Skeletal muscle tissue (tissue), 4 donors: ENCODE measurements around the gene SCP2D1. TPM values are rescaled to one million over a fixed set of nuclear protein-coding genes. Genes with fewer than 3 reads are reported as not detected.

Source experiments
- H3K27ac ChIP-seq: one replicate; pipeline ENCODE4 v1.7.0; 2013; ENCODE audit warnings: mild to moderate bottlenecking, low read depth, low read length, inconsistent platforms
- H3K27me3 ChIP-seq, 3 donors: one replicate each; pipeline ENCODE4 v1.7.0; 2013; ENCODE audit warnings: low read length in 3 of 3; ENCODE audit not compliant: control insufficient read depth in 3 of 3, insufficient read depth in 3 of 3
- H3K36me3 ChIP-seq, 3 donors: one replicate each; pipeline ENCODE4 v1.7.0; 2013; ENCODE audit warnings: low read length in 3 of 3; ENCODE audit not compliant: control insufficient read depth in 3 of 3, insufficient read depth in 3 of 3
- H3K4me1 ChIP-seq, 3 donors: one replicate each; pipeline ENCODE4 v1.7.0; 2013; ENCODE audit warnings: low read length in 3 of 3, mild to moderate bottlenecking in 3 of 3; ENCODE audit not compliant: control insufficient read depth in 3 of 3, insufficient read depth in 3 of 3
- H3K4me3 ChIP-seq, 3 donors: one replicate each; pipeline ENCODE4 v1.7.0; 2013; ENCODE audit warnings: low read length in 3 of 3
- H3K9ac ChIP-seq, 3 donors: one replicate each; pipeline ENCODE4 v1.7.0; 2013; ENCODE audit warnings: low read length in 3 of 3, mild to moderate bottlenecking in 3 of 3, moderate library complexity in 2 of 3, low read depth in 1 of 3
- H3K9me3 ChIP-seq, 3 donors: one replicate each; pipeline ENCODE4 v1.7.0; 2013; ENCODE audit warnings: low read length in 3 of 3; ENCODE audit not compliant: control insufficient read depth in 3 of 3
- total RNA-seq: library from RNA; depleted of rRNA; stranded (reverse); fragments of >200 nt; gene quantifications from one replicate; pipeline ENCODE4 v1.2.3, GENCODE V29; 2014
- donor health status: Osteomylitis.

The SCP2D1 gene
- total RNA-seq, 1 donor from 2014 or later = not detected

DNA sequence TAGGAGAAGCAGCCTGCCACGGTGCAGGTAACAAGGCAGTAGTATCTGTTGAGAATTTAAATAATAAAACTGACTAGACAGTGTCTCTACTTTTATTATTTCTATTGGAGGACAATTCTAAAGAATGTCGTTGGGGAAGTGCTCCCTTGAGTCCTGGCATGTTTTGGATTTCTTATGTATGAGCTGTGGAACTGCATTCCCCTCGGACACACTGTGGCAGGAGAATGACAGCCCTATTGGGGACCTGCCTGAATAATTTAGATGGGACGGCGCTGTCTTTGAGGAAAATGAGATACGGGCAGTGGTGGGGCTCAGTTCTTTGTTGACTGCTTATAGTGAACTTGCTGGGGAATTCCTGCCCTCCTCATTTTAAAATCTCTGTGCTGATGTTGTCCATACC, 2.4 kb upstream of the SCP2D1 start:
- Histone ChIP-seq H3K27ac (no peak overlapping the region), H3K9ac (no peak overlapping the region), H3K4me1 (no peaks in the 10 kb centered on the region), H3K9me3 (no peaks in the 10 kb centered on the region), H3K4me3 (no peak overlapping the region), H3K36me3 (no peaks in the 10 kb centered on the region), H3K27me3 (no peaks in the 10 kb centered on the region)

DNA sequence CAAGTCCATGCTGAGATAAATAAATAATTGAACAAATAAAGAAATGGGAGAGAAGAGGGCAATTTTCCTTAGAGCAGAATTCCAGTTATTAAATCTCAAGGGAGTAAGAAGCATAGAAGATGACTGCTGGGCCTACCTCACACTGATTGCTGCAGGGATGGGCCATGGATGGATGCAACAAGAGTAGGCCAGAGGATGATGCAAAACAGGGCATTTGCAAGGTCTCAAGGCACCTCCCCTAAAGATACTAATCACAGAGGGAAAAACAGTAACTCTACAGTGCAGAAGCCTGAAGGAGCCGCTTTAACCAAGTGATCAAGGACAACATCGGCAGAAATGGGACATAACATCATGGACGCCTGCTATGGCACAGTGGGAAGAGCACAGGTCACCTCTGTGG, 1.7 kb upstream of the SCP2D1 start:
- H3K27me3 ChIP-seq = no peaks in the 10 kb centered on the region
- H3K36me3 ChIP-seq = no peaks in the 10 kb centered on the region
- no peaks in the 10 kb centered on the region for H3K4me1 ChIP-seq
- no peaks in the 10 kb centered on the region for H3K9me3 ChIP-seq
- H3K9ac ChIP-seq = no peak overlapping the region
- no peak overlapping the region for H3K27ac ChIP-seq
- H3K4me3 ChIP-seq = no peak overlapping the region

DNA sequence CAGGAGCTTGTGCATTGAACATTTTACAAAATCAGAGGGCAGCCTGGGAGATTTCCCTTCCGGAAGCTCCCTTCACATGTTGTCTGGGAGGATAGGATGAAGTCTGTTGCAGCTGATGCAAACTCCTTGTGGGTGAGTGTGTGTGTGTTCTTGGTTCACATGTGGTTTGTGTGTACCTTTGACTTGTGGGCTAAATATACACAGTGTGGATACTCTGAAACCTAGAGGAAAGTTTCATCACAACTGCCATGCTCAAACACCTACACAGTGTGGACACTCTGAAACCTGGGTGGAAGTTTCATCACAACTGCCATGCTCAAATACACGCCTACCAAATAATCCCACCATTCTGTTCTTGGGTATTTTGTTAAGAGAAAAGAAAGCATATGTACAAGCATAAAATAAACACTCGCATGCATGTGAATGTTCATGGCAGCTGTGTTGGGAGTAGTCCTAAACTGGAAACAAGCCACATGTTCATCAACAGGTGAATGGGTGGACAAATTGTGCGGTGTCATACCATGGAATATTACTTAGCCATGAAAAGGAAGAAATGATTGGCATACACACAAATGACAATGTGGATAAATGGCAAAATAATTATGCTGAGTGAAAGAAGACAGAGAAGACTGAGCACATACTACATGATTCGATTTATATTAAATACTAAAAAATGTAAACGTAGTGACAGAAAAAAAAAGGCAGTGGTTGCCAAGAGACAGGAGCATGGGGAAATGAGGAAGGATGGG, 1.8 kb downstream of the SCP2D1 start:
- no peak overlapping the region for H3K27ac ChIP-seq
- no peak overlapping the region for H3K4me3 ChIP-seq
- no peaks in the 10 kb centered on the region for H3K36me3 ChIP-seq
- H3K9ac ChIP-seq = no peak overlapping the region
- no peaks in the 10 kb centered on the region for H3K4me1 ChIP-seq
- peaks cover 0 to 2% (median 0%) of the 10 kb centered on the region in 3 donors for H3K9me3 ChIP-seq
- no peaks in the 10 kb centered on the region for H3K27me3 ChIP-seq

DNA sequence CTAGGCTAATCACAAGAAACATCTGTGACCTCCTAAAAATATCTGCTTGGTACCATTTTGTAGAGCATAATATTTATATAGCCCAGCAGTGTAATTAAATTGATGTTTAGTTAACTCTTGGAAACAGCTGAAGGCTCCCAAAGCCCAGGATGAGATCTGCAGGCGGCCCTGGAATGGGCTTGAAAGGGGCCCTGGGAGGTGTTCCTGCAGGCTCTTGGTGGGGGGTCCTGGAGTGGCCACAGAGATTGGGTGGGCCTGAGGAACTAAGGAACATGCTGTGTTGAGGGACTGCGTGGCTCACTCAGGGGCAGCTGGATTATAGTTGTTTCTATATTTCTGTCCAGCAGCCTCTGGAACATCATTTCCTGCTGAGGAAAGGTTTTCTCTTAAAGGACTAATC, 9.2 kb downstream of the SCP2D1 start:
- H3K27me3 ChIP-seq = no peaks in the 10 kb centered on the region
- H3K9ac ChIP-seq = no peak overlapping the region
- H3K27ac ChIP-seq = no peak overlapping the region
- no peaks in the 10 kb centered on the region for H3K36me3 ChIP-seq
- H3K4me1 ChIP-seq = no peaks in the 10 kb centered on the region
- no peak overlapping the region for H3K4me3 ChIP-seq
- H3K9me3 ChIP-seq = peaks cover 0 to 2% (median 0%) of the 10 kb centered on the region in 3 donors

DNA sequence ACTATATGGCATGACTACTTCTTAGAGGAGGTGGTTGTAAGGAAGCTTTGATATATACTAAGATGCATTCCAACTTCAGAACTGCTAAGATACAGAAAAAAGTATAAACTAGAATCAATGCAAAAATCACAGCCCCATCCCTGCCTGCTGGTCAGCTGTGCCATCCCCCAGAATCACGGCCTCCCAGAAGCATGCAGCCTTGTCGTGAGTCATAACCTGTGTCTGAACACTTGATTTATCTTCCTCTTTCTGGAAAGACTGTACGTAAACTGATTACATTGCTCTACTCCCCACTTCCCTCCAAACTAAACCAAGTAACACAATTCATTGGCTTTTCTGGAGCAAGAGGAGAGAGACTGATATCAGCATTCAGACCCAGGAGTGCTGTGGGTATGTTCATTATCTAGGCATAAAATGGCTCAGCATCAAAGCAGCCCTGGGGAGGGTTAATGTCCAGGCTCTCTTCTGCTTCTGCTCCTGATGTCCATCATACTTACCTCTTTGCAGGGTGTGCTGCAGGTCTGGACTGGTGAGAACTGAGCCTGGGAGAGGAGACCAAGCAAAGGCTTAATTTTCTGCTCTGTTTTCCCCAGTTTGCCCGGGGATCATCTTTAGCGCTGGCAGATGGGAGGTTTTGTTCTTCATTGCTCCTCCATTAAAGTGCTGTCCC, 18.4 kb downstream of the SCP2D1 start:
- H3K9me3 ChIP-seq = no peaks in the 10 kb centered on the region
- H3K4me1 ChIP-seq = no peaks in the 10 kb centered on the region
- no peak overlapping the region for H3K27ac ChIP-seq
- no peaks in the 10 kb centered on the region for H3K36me3 ChIP-seq
- H3K9ac ChIP-seq = no peak overlapping the region
- no peak overlapping the region for H3K4me3 ChIP-seq
- H3K27me3 ChIP-seq = no peaks in the 10 kb centered on the region

DNA sequence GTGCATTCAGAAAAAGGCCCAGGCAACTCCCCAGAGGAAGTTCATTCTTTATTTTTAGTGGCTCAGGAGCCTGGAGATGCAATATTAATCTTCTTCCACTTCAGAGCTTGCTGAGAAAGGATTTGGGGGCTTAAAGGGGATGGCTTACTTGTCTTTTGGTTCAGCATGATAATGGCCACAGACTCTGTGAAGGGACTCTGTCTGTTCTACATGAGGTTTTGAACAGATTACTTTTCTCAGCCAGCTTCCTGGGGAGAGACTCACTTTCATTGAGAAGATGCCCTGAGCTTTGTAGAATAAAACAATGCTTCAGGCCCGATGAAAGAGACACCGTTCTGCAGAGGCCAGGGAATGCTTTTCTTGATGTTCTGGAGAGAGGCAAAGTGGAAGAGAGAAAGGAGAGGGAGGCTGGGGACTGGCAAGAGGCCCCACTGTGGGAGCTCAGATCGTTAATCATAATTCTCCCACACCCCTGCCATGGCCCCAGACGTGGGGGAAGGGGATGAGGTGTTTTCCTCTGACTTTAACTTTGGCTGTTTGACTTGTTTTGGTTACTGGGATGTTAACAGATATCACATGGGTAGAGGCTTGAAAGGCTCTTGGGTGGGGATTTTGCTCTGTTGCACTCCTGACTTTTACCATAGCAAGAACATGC, 19.1 kb downstream of the SCP2D1 start:
- Histone ChIP-seq H3K4me1 (no peaks in the 10 kb centered on the region), H3K4me3 (no peak overlapping the region), H3K9me3 (no peaks in the 10 kb centered on the region), H3K36me3 (no peaks in the 10 kb centered on the region), H3K9ac (no peak overlapping the region), H3K27me3 (no peaks in the 10 kb centered on the region), H3K27ac (no peak overlapping the region)

DNA sequence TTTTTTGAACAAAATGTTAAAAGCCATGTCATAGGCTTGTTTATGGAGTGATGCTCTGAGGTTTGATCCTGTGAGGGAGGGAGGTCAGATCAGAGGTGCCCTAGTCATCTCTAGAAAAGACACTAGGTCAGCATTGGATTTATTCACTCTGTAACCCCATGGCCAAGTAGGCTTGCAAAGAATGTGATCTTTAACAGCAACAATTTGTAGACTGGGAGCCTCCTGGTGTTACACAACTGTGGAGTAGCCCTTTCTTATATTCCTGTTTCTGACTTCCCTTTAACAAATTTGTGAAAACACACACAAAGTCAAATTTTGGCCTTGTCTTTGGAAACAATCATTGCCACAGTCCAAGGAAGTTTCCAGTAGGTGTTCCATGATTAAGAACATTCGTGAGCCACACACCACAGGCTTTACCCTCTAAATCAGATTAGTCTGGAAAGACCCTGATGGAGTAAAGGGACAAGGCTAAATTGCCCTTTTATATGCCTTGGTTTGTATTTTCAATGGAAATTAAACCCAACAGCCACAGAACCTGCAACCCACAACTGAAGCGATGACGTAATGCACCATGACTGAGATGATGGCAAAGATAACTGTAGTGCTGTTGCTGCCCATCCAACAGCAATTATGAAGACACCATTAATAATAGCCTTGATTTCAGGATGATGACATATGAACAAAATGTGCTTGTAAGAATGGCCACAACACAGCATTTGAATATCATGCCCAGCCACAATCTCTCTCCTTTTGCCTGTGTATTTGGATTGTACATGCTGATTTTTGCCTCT, 22.1 kb downstream of the SCP2D1 start:
- no peak overlapping the region for H3K4me3 ChIP-seq
- H3K27ac ChIP-seq = no peak overlapping the region
- no peaks in the 10 kb centered on the region for H3K27me3 ChIP-seq
- no peaks in the 10 kb centered on the region for H3K36me3 ChIP-seq
- no peaks in the 10 kb centered on the region for H3K4me1 ChIP-seq
- H3K9me3 ChIP-seq = peaks cover 0 to 2% (median 0%) of the 10 kb centered on the region in 3 donors
- no peak overlapping the region for H3K9ac ChIP-seq

DNA sequence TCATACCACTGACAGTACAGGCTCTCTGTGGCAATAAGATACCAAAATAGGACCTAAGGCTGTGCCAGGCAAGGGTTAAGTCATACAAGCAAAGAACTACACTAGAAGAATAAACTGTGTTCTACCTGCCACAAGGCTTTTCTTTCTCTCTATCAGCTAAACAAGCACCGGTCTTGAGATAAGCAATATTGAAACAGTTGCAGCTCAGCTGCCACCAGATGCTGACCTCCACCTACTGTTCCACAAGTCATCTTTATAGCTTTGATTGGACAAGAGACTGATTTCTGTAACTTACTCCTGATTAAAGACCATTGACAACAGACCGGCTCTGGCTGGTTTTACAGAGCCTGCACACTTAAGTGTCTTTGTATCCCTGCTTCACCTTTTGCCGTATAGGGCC, 24.1 kb downstream of the SCP2D1 start:
- Histone ChIP-seq H3K27me3 (no peaks in the 10 kb centered on the region), H3K4me3 (no peak overlapping the region), H3K27ac (no peak overlapping the region), H3K9ac (no peak overlapping the region), H3K4me1 (no peaks in the 10 kb centered on the region), H3K9me3 (peaks cover 0 to 2% (median 0%) of the 10 kb centered on the region in 3 donors), H3K36me3 (no peaks in the 10 kb centered on the region)

DNA sequence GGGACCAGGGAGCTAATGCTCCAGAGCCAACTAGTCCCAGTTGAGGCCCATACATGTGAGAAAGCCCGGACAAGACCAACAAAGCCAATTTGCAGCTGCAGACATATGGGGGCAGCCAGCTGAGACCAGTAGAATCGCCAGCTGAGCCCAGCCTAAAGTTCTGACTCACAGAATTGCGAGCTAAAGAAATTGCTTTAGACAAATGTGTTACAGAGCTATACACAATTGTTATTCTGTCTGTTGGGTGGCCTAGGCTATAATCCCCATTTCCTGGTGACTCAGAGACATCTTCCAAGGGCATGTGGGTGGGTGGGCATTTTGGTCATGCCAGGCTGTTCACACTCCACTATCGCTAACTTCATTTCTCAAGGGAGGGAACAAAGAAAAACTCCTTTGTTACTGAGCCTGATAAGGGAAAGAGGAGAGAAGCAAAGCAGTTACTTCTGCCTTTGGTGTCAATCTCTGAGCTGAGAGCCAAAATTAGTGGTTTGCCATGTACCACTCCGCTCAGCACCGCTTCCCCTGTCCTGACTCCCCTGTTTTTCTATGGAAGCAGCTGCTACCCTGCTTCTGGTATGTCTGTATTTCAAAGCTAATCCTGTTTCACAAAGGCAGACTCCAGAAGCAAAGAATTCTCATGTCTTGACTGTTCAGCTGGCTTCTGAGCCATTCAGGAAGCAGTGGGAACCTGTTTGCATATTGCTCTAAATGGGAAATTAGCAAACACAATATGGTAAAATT, 26.1 kb downstream of the SCP2D1 start:
- Histone ChIP-seq H3K27ac (no peak overlapping the region), H3K4me1 (no peaks in the 10 kb centered on the region), H3K9ac (no peak overlapping the region), H3K4me3 (no peak overlapping the region), H3K27me3 (no peaks in the 10 kb centered on the region), H3K36me3 (no peaks in the 10 kb centered on the region), H3K9me3 (peaks cover 0 to 2% (median 0%) of the 10 kb centered on the region in 3 donors)
